Mucosa of rectum (tissue), 2 donors: ENCODE results near the gene MRPL37.
"Not testable (repeated sequence)": the region's sequence is repeated elsewhere in the genome, so short reads cannot be mapped to it uniquely, and the experiment has no call there.

Source experiments
- H3K27ac ChIP-seq, 2 donors: one replicate each; pipeline ENCODE4 v1.7.0; 2013; ENCODE audit warnings: inconsistent platforms in 2 of 2, low read depth in 2 of 2, low read length in 2 of 2
- H3K27me3 ChIP-seq, 2 donors: one replicate each; pipeline ENCODE4 v1.7.0; 2013; ENCODE audit warnings: low read length in 2 of 2; ENCODE audit not compliant: control insufficient read depth in 2 of 2, insufficient read depth in 2 of 2
- H3K36me3 ChIP-seq, 2 donors: one replicate each; pipeline ENCODE4 v1.7.0; 2013; ENCODE audit warnings: low read length in 2 of 2; ENCODE audit not compliant: control insufficient read depth in 2 of 2, insufficient read depth in 2 of 2
- H3K4me1 ChIP-seq, 2 donors: one replicate each; pipeline ENCODE4 v1.7.0; 2013; ENCODE audit warnings: low read length in 2 of 2, mild to moderate bottlenecking in 1 of 2; ENCODE audit not compliant: control insufficient read depth in 2 of 2, insufficient read depth in 2 of 2
- H3K4me3 ChIP-seq, 2 donors: one replicate each; pipeline ENCODE4 v1.7.0; 2013; ENCODE audit warnings: low read length in 2 of 2
- H3K9ac ChIP-seq, 2 donors: one replicate each; pipeline ENCODE4 v1.7.0; 2013; ENCODE audit warnings: low read length in 2 of 2, low read depth in 1 of 2, mild to moderate bottlenecking in 1 of 2
- H3K9me3 ChIP-seq, 2 donors: one replicate each; pipeline ENCODE4 v1.7.0; 2013; ENCODE audit warnings: low read length in 2 of 2; ENCODE audit not compliant: control insufficient read depth in 2 of 2
- donor health status: healthy.
- donor health status: Normal muscosa, but diverticular disease.

MRPL37 gene

DNA sequence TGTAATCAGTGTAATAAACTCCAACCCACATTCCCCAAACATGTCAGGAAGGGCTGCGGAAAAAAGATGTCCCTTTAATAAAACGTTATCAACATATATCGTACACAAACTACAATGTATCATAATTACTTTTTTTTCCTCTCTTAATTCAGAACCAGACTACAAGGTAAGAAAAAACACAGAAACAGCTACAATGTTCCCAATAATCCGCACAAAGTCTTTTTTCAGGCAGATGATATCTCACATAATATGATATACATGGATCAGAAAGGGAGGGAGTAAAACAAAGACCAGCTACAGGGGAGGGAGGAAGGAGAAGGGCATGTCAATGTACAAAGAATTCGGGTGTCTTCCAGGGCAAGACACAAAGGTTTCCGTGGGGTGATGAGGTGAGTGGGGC, 25.4 kb downstream of the MRPL37 start:
- Histone ChIP-seq H3K4me1 (no peaks in the 10 kb centered on the region), H3K4me3 (no peak overlapping the region), H3K9me3 (no peaks in the 10 kb centered on the region), H3K9ac (no peak overlapping the region), H3K36me3 (peaks cover 6 to 25% of the 10 kb centered on the region in 2 donors), H3K27ac (no peak overlapping the region), H3K27me3 (no peaks in the 10 kb centered on the region)

DNA sequence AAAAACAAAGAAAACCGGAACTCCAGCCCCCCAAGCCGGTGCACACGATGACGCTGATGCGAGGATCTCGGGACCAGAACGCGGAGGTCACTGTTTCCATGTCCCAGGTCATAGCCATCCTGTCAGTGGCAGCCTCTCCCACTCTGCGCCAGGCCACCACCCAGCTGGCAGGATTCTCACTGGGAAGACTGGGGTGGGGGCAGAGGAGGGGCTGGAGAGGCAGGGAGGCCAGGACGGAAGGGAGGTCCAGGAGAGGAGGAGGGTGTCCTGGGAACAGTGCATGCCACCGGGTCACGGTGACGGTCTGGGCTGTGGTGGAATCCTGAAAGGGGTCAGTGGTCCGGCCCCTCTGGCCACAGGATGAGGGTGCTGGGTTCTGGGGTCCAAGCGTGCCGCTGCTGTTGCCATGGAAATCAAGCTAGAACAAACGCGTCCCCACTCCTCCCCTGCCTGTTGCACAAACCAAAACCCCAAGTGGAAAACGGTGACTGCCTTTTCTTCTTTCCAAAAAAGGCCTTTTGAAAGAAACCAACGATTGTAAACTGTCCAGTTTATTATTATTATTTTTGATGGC, 26.1 kb downstream of the MRPL37 start:
- H3K9ac ChIP-seq = no peak overlapping the region

DNA sequence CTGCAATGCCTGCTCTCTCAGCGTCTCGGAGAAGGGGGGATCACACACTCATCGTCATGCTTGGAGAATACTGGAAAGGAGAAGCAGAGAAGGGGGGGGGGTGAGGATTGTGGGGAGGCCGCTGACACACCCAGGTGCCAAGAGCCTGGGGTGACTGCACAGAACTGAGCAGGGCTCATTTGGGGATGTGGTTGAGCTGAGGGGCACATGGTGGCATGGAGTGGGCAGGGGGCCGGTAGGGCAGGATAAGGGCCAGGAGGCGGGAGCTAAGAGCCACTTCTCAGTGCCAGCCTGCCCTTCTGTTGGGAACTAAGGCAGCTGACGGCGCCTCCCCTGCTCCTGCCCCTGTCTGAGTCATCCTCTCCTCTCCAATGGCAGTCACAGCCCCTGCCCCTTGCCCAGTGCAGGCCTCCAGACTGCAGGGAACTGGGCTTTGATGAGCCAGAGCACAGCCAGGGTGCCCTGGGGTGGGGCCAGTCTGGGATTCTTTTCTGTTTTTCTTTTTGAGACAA, 27.2 kb downstream of the MRPL37 start:
- Histone ChIP-seq H3K9ac (no peak overlapping the region), H3K9me3 (no peaks in the 10 kb centered on the region), H3K27ac (no peak overlapping the region), H3K27me3 (no peaks in the 10 kb centered on the region), H3K4me1 (no peaks in the 10 kb centered on the region), H3K4me3 (no peak overlapping the region), H3K36me3 (peaks cover 3 to 21% of the 10 kb centered on the region in 2 donors)

More for the DNA sequence above, 26.1 kb downstream of the MRPL37 start:
- Histone ChIP-seq H3K9me3 (no peaks in the 10 kb centered on the region), H3K36me3 (peaks cover 6 to 25% of the 10 kb centered on the region in 2 donors), H3K27ac (no peak overlapping the region), H3K27me3 (no peaks in the 10 kb centered on the region), H3K4me3 (no peak overlapping the region), H3K4me1 (no peaks in the 10 kb centered on the region)

DNA sequence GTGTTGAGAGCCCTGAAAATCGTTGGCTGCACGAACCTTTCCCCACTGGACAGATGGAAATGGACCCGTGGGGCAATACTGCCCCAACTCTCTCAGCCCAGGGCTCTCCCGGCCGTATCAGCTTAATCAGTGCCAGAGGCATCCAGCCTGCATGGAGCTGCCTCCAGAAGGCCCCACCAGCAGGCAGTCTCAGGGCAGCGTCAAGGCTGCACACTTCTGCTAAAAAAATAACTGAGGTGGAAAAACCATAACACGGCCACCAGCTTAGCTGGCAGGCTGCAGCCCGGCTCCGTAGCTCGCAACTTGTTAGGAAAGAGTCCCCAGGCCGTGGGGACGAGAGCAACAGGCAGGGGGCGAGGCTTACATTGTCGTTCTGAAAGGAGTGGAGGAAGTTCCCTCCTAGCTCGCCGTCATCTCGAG, 27.9 kb downstream of the MRPL37 start:
- H3K27ac ChIP-seq = no peak overlapping the region
- no peak overlapping the region for H3K4me3 ChIP-seq
- H3K27me3 ChIP-seq = no peaks in the 10 kb centered on the region
- H3K9me3 ChIP-seq = no peaks in the 10 kb centered on the region
- H3K9ac ChIP-seq = no peak overlapping the region
- peaks cover 3 to 21% of the 10 kb centered on the region in 2 donors for H3K36me3 ChIP-seq
- H3K4me1 ChIP-seq = no peaks in the 10 kb centered on the region

DNA sequence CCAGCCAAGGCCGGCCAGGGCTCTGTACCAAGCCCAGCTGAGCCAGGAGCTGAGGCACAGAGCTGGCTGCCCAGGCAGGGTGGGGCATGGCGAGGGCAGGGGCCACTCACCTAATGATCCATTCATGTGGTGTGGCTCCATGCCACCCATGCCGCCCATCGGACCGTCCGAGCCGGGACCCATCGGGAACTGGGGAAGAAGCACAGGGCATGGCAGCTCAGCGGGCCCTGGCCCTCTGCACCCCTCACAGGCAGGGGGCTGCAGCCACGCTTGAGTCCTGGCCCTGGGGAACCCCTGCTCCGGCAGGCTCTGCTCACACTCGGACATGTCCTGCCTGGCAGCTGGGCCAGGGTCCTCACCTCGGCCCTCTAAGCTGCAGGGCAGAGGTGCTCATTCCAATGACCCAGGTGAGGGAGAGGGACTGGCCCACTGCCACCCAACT, 28.7 kb downstream of the MRPL37 start:
- Histone ChIP-seq H3K9ac (no peak overlapping the region), H3K36me3 (peaks cover 3 to 21% of the 10 kb centered on the region in 2 donors), H3K4me1 (no peaks in the 10 kb centered on the region), H3K27ac (no peak overlapping the region), H3K4me3 (no peak overlapping the region), H3K9me3 (no peaks in the 10 kb centered on the region), H3K27me3 (no peaks in the 10 kb centered on the region)

DNA sequence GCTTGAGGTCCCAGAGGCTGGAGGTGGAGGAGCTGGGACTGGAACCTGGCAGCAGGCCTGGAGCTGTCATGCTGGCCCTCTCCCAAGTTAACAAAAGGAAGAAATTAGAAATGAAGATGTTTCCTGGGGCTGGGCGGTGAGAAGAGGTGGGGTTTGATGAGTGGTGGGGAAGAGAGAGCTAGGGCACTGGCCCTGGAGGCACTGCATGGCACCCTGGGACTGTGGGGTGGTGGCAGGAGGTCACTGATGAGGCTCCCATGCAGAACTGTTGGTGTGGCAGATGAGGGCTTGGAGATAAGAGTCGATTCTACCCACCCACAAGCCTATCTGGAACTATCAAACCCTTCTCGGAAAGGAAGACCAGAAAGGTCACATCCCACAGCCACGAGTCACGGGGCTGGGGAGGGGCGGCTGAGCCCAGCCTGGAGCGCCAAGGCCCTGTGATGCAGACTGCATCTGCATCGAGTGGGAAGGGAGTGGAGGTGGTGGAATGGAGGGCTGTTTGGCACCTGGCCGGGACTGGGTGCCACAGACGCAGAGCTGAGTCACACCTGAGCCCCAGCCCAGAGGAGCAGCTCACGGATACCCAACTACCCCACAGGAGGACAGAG, 29.4 kb downstream of the MRPL37 start:
- no peak overlapping the region for H3K27ac ChIP-seq
- H3K9ac ChIP-seq = no peak overlapping the region
- no peaks in the 10 kb centered on the region for H3K4me1 ChIP-seq
- H3K27me3 ChIP-seq = no peaks in the 10 kb centered on the region
- no peaks in the 10 kb centered on the region for H3K9me3 ChIP-seq
- no peak overlapping the region for H3K4me3 ChIP-seq
- peaks cover 3 to 17% of the 10 kb centered on the region in 2 donors for H3K36me3 ChIP-seq

DNA sequence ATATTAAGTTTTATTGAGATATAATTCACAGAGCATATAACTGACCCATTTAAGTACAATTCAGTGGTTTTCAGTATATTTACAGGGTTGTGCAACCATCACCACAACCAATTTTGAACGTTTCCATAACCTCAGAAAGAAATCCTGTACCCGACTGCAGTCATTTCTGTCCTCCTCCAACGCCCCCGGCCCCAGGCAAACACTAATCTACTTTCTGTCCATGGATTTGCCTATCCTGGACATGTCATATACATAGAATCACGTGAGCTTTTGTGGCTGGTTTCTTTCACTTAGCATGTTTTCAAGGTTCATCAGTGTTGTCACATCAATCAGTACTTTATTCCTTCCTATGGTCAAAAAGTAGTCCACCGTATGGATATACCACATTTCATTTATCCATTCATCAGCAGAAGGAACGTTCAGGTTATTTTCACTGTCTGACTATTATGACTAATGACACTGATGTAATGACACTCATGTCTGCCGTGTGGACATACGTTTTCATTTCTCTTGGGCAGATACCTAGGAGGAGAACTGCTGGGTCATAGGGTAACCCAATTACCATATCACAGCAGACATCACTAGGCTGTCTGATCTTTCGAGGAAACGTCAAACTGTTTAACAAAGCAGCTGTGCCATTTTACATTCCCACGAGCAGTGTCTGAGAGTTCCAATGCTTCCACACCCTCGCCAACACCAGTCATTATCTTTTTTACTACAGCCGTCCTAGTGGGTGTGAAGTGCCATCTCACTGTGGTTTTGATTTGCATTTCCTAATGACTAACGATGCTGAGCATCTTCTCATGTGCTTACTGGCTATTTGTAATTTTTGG, 30.8 kb downstream of the MRPL37 start:
- Histone ChIP-seq H3K36me3 (peaks cover 0 to 10% of the 10 kb centered on the region in 2 donors), H3K27me3 (no peaks in the 10 kb centered on the region), H3K4me3 (no peak overlapping the region), H3K9ac (no peak overlapping the region), H3K4me1 (no peaks in the 10 kb centered on the region), H3K9me3 (no peaks in the 10 kb centered on the region), H3K27ac (no peak overlapping the region)

DNA sequence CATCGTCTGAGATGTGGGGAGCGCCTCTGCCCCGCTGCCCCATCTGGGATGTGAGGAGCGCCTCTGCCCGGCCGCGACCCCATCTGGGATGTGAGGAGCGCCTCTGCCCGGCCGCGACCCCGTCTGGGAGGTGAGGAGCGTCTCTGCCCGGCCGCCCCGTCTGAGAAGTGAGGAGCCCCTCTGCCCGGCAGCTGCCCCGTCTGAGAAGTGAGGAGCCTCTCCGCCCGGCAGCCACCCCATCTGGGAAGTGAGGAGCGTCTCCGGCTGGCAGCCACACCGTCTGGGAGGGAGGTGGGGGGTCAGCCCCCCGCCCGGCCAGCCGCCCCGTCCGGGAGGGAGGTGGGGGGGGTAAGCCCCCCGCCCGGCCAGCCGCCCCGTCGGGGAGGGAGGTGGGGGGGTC, 33.2 kb downstream of the MRPL37 start:
- H3K9me3 ChIP-seq, H3K27ac ChIP-seq, H3K4me1 ChIP-seq, H3K9ac ChIP-seq, H3K4me3 ChIP-seq, H3K27me3 ChIP-seq: not testable (repeated sequence)
- H3K36me3 ChIP-seq = peaks cover 13 to 15% of the 10 kb centered on the region in 2 donors

DNA sequence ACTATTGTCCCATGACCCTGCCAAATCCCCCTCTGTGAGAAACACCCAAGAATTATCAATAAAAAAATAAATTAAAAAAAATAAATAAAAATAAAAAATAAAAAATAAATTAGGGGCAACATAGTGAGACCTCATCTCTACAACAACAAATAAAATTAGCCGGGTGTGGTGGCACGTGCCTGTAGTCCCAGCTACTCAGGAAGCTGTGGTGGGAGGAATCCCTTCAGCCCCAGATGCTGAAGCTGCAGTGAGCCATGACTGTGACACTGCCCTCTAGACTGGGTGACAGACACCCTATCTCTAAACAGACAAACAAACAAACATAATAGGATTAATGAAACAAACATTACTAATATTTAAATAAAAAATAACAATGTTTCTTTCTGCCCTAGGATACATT, 34.3 kb downstream of the MRPL37 start:
- H3K4me3 ChIP-seq = no peak overlapping the region
- H3K4me1 ChIP-seq = no peaks in the 10 kb centered on the region
- no peaks in the 10 kb centered on the region for H3K27me3 ChIP-seq
- no peak overlapping the region for H3K27ac ChIP-seq
- H3K9ac ChIP-seq = no peak overlapping the region
- no peaks in the 10 kb centered on the region for H3K9me3 ChIP-seq
- H3K36me3 ChIP-seq = peaks cover 16 to 18% of the 10 kb centered on the region in 2 donors

DNA sequence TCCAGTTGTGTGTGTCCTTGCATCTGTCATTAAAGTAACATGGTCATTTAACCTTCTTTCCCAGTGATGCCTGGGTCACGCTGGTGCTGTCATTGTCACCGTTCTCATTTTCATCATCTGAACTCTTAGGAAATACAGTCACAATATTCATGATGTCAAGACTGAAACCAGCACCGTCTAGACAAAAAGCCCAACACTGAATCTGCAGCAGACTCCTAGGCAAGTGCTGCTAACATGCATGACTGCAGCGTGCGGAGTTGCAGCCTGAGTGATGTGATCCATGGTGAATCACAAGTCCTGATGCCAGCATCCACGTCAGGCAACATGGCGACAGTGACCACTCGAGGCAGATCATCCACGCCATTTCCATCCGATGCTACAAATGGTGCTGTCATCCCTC, 37.6 kb downstream of the MRPL37 start:
- H3K27me3 ChIP-seq = no peaks in the 10 kb centered on the region
- no peak overlapping the region for H3K27ac ChIP-seq
- H3K9ac ChIP-seq = no peak overlapping the region
- H3K36me3 ChIP-seq = peaks cover 31 to 38% of the 10 kb centered on the region in 2 donors
- no peaks in the 10 kb centered on the region for H3K9me3 ChIP-seq
- no peak overlapping the region for H3K4me3 ChIP-seq
- no peaks in the 10 kb centered on the region for H3K4me1 ChIP-seq
